Nephron progenitor cell (in vitro differentiated cells): ENCODE data around the gene RABGGTA.

Source experiments
- DNase-seq: peaks from one replicate; pipeline ENCODE4 v3.0.0; 2021
- H3K27ac Mint-ChIP-seq: 2 replicates; pipeline ENCODE4 v1.8.0; 2021; ENCODE audit warnings: mild to moderate bottlenecking, moderate library complexity, mixed read lengths
- H3K27me3 Mint-ChIP-seq: 2 replicates; pipeline ENCODE4 v1.8.0; 2021; ENCODE audit warnings: mild to moderate bottlenecking, low read depth, mixed read lengths; ENCODE audit not compliant: poor library complexity
- H3K36me3 Mint-ChIP-seq: 2 replicates; pipeline ENCODE4 v1.8.0; 2021; ENCODE audit warnings: low read depth, mixed read lengths
- H3K4me1 Mint-ChIP-seq: 2 replicates; pipeline ENCODE4 v1.8.0; 2021; ENCODE audit warnings: mixed read lengths
- H3K4me3 Mint-ChIP-seq: 2 replicates; pipeline ENCODE4 v1.8.0; 2021; ENCODE audit warnings: mild to moderate bottlenecking, moderate library complexity, mixed read lengths
- H3K9me3 Mint-ChIP-seq: 2 replicates; pipeline ENCODE4 v1.8.0; 2021; ENCODE audit warnings: mild to moderate bottlenecking, moderate library complexity, mixed read lengths
- CTCF ChIP-seq: fragments of 200-600 bp; sonication (generic); IDR thresholded peaks from 2 replicates; pipeline ENCODE4 v1.5.0; 2021; ENCODE audit warnings: antibody characterized with exemption

The RABGGTA gene

GRCh38 chr14:24264298-24264697, 7.1 kb downstream of the RABGGTA start:
- H3K27me3 Mint-ChIP-seq: peaks cover 3% of the 10 kb centered on the region
- peak overlapping the region; percentile 42 for H3K27ac Mint-ChIP-seq
- TF ChIP-seq CTCF: no peak
- no peak for DNase-seq
- H3K4me3 Mint-ChIP-seq: no peak overlapping the region
- peaks cover 6% of the 10 kb centered on the region for H3K4me1 Mint-ChIP-seq
- no peaks in the 10 kb centered on the region for H3K9me3 Mint-ChIP-seq
- peaks cover 10% of the 10 kb centered on the region for H3K36me3 Mint-ChIP-seq

- peaks cover 2% of the 10 kb centered on the region for H3K27me3 Mint-ChIP-seq
- no peak for TF ChIP-seq CTCF
- peaks cover 10% of the 10 kb centered on the region for H3K36me3 Mint-ChIP-seq
- no peak overlapping the region for H3K4me3 Mint-ChIP-seq
- H3K27ac Mint-ChIP-seq: no peak overlapping the region
- no peaks in the 10 kb centered on the region for H3K9me3 Mint-ChIP-seq
- peaks cover 6% of the 10 kb centered on the region for H3K4me1 Mint-ChIP-seq
- DNase-seq: no peak
Observed at GRCh38 chr14:24263848-24264247, 7.5 kb downstream of the RABGGTA start.

GRCh38 chr14:24262821-24263733, 8.3 kb downstream of the RABGGTA start, which contains the start of gene TGM1:
TGM1 (minus strand) TSS chr14:24263177; CDS start chr14:24262352, 825 bp downstream.
- Mint-ChIP-seq H3K36me3 (peaks cover 10% of the 10 kb centered on the region), H3K27ac (peak within 1 kb of the TSS; percentile 2), H3K4me1 (peaks cover 6% of the 10 kb centered on the region), H3K4me3 (no peak within 1 kb of the TSS), H3K9me3 (no peaks in the 10 kb centered on the region), H3K27me3 (peaks cover 2% of the 10 kb centered on the region)
- no peak for TF ChIP-seq CTCF
- no peak for DNase-seq

GRCh38 chr14:24261969-24262327, 9.4 kb downstream of the RABGGTA start:
- Mint-ChIP-seq H3K27me3 (peaks cover 2% of the 10 kb centered on the region), H3K4me3 (no peak overlapping the region), H3K36me3 (peaks cover 6% of the 10 kb centered on the region), H3K4me1 (peaks cover 2% of the 10 kb centered on the region), H3K27ac (no peak overlapping the region), H3K9me3 (no peaks in the 10 kb centered on the region)
- DNase-seq: no peak
- no peak for TF ChIP-seq CTCF

- Mint-ChIP-seq H3K27me3 (peaks cover 2% of the 10 kb centered on the region), H3K9me3 (no peaks in the 10 kb centered on the region), H3K36me3 (peaks cover under 1% of the 10 kb centered on the region), H3K4me1 (no peaks in the 10 kb centered on the region), H3K27ac (no peak overlapping the region), H3K4me3 (no peak overlapping the region)
- no peak for DNase-seq
- TF ChIP-seq CTCF: no peak
Observed at GRCh38 chr14:24261256-24261968, 10.0 kb downstream of the RABGGTA start.
